Gastrocnemius medialis (tissue), 4 donors: Measurements from ENCODE around the gene IL1R1. TPM values are rescaled to one million over a fixed set of nuclear protein-coding genes. Genes with fewer than 3 reads are reported as not detected.

Experiments
- ATAC-seq, 2 donors: fragments of 150-250 bp; one replicate each; pipeline ENCODE4 v1.9.1; 2016
- DNase-seq, 2 donors: peaks; one replicate each; pipeline ENCODE4 v3.0.0-alpha.2; 2019
- H3K27ac ChIP-seq, 4 donors: fragments of 200-600 bp; sonication (generic); 1 replicate in 1 of 4; 2 replicates in 3 of 4; pipeline ENCODE4 v1.5.1; 2016 to 2018; ENCODE audit warnings: mild to moderate bottlenecking in 2 of 4, moderate library complexity in 1 of 4
- H3K27me3 ChIP-seq, 3 donors: fragments of 200-600 bp; sonication (generic) in 2 of 3; 1 replicate in 1 of 3; 2 replicates in 2 of 3; pipeline versions ENCODE4 v1.5.1 to v1.6.0; 2016 to 2019; ENCODE audit warnings: mild to moderate bottlenecking in 1 of 3, moderate library complexity in 1 of 3
- H3K36me3 ChIP-seq, 2 donors: fragments of 200-600 bp; sonication (generic) in 1 of 2; one replicate each; pipeline ENCODE4 v1.5.1; 2017 to 2018
- H3K4me1 ChIP-seq, 2 donors: fragments of 200-600 bp; sonication (generic) in 1 of 2; one replicate each; pipeline ENCODE4 v1.5.1; 2016 to 2017; ENCODE audit warnings: mild to moderate bottlenecking in 2 of 2
- H3K4me3 ChIP-seq, 4 donors: fragments of 200-600 bp; sonication (generic) in 3 of 4; 1 replicate in 1 of 4; 2 replicates in 3 of 4; pipeline ENCODE4 v1.5.1; 2016 to 2019; ENCODE audit warnings: mild to moderate bottlenecking in 2 of 4
- H3K9me3 ChIP-seq, 3 donors: fragments of 200-600 bp; sonication (generic) in 2 of 3; 1 replicate in 1 of 3; 2 replicates in 2 of 3; pipeline ENCODE4 v1.5.1; 2016 to 2019
- POLR2A ChIP-seq, 2 donors: fragments of 450-650 bp; IDR thresholded peaks; one replicate each; pipeline ENCODE4 v1.6.1; 2017; ENCODE audit warnings: antibody characterized with exemption in 2 of 2, mild to moderate bottlenecking in 2 of 2, moderate library complexity in 2 of 2
- in situ Hi-C, 4 donors: fragments of 200-750 bp; cut with MboI; loops; one replicate each; pipeline versions ENCODE4 v1.15.0 to v1.8.0; 2017; ENCODE audit warnings: low sequenced_read_pairs in 4 of 4
- intact Hi-C: fragments of 100-400 bp; cut with DNase I; formaldehyde crosslinking; loops from one replicate; pipeline ENCODE4 v1.15.1; 2023; ENCODE audit warnings: low total_unique reads
- total RNA-seq, 4 donors: library from RNA; depleted of rRNA; stranded (reverse); fragments of >200 nt; gene quantifications; one replicate each; pipeline versions ENCODE4 v1.1.0 to v1.2.3, GENCODE V29; 2016
- TF ChIP-seq, protein P1 (sequence below), 5 experiments: fragments of 450-650 bp in 3 of 5; fragments of 200-600 bp in 2 of 5; sonication (generic) in 2 of 5; IDR thresholded peaks in 4 of 5; conservative IDR thresholded peaks in 1 of 5; 1 replicate in 4 of 5; 2 replicates in 1 of 5; pipeline ENCODE4 v1.5.1; 2016 to 2019; ENCODE audit warnings: antibody characterized with exemption in 5 of 5, mild to moderate bottlenecking in 3 of 5, moderate library complexity in 3 of 5

The IL1R1 gene
- total RNA-seq, 4 donors from 2014 or later: 17.6 to 23.3 (median 19.3) TPM

DNA sequence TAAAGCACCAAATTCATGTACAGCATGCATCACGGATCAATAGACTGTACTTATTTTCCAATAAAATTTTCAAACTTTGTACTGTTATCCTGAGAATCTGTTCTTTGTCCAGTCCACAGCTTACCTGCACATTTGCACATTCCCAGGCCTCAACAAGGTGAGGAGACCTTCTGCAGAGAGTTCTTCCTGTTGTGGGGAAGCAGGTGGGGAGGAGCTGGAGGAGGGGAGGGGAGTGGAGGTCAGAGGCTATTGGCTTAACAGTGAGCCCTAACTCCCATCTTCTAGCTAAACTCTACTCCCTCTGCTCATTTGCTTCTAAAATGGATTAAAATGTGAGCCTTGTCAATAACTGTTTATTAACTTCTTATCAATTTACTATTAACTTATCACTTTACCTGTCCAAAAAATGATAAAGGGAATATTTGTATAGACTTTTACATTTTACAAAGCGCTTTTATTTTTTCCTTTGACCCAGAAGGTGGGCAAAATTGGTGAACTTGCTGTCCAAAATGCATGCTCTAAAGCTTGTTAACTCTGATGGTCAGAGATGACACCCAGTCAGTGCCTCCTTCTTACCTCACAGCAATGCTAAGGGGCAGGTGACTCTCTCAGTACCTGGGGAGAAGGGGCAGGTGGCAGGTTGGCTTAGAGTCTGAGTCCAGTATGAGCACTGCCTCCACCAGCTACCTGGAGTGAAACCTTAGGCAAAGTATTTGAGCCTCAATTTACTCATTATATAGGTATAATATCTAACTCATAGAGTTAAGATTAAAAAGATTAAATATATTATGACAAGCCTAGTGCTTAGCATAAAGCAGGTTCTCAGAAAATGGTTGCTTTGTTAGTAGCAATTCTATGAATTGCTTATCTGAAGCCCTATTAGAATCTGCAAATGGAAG is 37.5 kb downstream of the IL1R1 start:
- TF ChIP-seq, protein P1, sequence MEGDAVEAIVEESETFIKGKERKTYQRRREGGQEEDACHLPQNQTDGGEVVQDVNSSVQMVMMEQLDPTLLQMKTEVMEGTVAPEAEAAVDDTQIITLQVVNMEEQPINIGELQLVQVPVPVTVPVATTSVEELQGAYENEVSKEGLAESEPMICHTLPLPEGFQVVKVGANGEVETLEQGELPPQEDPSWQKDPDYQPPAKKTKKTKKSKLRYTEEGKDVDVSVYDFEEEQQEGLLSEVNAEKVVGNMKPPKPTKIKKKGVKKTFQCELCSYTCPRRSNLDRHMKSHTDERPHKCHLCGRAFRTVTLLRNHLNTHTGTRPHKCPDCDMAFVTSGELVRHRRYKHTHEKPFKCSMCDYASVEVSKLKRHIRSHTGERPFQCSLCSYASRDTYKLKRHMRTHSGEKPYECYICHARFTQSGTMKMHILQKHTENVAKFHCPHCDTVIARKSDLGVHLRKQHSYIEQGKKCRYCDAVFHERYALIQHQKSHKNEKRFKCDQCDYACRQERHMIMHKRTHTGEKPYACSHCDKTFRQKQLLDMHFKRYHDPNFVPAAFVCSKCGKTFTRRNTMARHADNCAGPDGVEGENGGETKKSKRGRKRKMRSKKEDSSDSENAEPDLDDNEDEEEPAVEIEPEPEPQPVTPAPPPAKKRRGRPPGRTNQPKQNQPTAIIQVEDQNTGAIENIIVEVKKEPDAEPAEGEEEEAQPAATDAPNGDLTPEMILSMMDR (IDR thresholded peaks at IDR 0.05 in 4 of 5, conservative IDR thresholded peaks at IDR 0.05 in 1 of 5): no peak
- TF ChIP-seq POLR2A (IDR thresholded peaks at IDR 0.05): no peak
- no peak overlapping the region for H3K27ac ChIP-seq
- H3K9me3 ChIP-seq: no peaks in the 10 kb centered on the region
- DNase-seq: no peak
- H3K4me3 ChIP-seq: no peak overlapping the region
- in situ Hi-C loops: loop anchor here in 1 of 4 donors (10.0 kb wide), 1 partner anchor 55 kb away; no protein-coding TSS in a partner anchor
- H3K4me1 ChIP-seq: peaks cover 3 to 8% of the 10 kb centered on the region in 2 donors
- ATAC-seq: no peak
- H3K27me3 ChIP-seq: no peaks in the 10 kb centered on the region
- intact Hi-C loops: loop anchor here (10.0 kb wide), 1 partner anchor 175 kb away; the partner anchor contains the start of gene IL18R1
- peaks cover 0 to 34% of the 10 kb centered on the region in 2 donors for H3K36me3 ChIP-seq

DNA sequence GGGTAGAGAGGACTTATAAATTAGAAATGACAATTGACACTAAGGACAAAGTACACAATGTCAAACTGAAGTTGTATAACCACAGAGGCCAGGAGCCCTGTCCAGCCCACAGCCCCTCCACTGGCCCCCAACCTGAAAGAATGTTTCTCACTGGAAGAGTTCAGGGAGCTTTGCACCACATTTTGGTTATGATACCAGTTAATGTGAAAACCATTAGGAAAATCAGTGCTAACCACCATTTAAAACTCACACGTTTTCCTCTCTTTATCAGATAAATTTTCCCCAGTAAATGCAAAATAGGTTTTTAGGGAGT is 38.1 kb downstream of the IL1R1 start:
- ATAC-seq: no peak
- Histone ChIP-seq H3K4me1 (peaks cover 3 to 8% of the 10 kb centered on the region in 2 donors), H3K4me3 (no peak overlapping the region), H3K36me3 (peaks cover 0 to 28% of the 10 kb centered on the region in 2 donors), H3K9me3 (no peaks in the 10 kb centered on the region), H3K27ac (no peak overlapping the region), H3K27me3 (no peaks in the 10 kb centered on the region)
- intact Hi-C loops (loop anchor here (10.0 kb wide), 1 partner anchor 174 kb away; the partner anchor contains the start of gene IL18R1), in situ Hi-C loops (loop anchor here in 1 of 4 donors (10.0 kb wide), 1 partner anchor 54 kb away; no protein-coding TSS in a partner anchor)
- no peak for TF ChIP-seq POLR2A (IDR thresholded peaks at IDR 0.05)
- TF ChIP-seq, protein P1 (IDR thresholded peaks at IDR 0.05 in 4 of 5, conservative IDR thresholded peaks at IDR 0.05 in 1 of 5): no peak
- DNase-seq: no peak

DNA sequence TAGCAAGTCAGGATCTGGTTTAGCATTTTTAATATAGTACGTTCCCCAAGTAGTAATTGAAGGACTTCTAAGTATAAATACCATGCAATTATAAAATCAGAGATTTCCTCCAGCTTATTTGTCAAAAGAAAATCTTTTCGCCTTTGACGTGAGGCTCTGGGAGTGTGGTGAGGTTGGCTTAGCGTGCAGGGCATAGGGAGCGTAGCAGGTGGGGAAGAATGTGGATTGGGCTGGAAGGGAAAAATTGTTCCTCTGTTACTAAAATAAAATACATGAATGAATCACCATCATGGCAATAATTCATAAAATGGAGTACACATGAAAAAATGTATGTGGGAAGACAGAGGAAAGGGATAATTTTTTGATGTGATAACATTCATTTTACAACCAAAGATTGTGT is 38.8 kb downstream of the IL1R1 start:
- DNase-seq: no peak
- Histone ChIP-seq H3K27ac (no peak overlapping the region), H3K4me3 (no peak overlapping the region), H3K9me3 (no peaks in the 10 kb centered on the region), H3K36me3 (peaks cover 0 to 21% of the 10 kb centered on the region in 2 donors), H3K27me3 (no peaks in the 10 kb centered on the region), H3K4me1 (peaks cover 3 to 8% of the 10 kb centered on the region in 2 donors)
- intact Hi-C loops: loop anchor here (10.0 kb wide), 1 partner anchor 173 kb away; the partner anchor contains the start of gene IL18R1
- in situ Hi-C loops: loop anchor here in 1 of 4 donors (10.0 kb wide), 1 partner anchor 53 kb away; no protein-coding TSS in a partner anchor
- TF ChIP-seq, protein P1 (IDR thresholded peaks at IDR 0.05 in 4 of 5, conservative IDR thresholded peaks at IDR 0.05 in 1 of 5): no peak
- no peak for TF ChIP-seq POLR2A (IDR thresholded peaks at IDR 0.05)
- no peak for ATAC-seq

DNA sequence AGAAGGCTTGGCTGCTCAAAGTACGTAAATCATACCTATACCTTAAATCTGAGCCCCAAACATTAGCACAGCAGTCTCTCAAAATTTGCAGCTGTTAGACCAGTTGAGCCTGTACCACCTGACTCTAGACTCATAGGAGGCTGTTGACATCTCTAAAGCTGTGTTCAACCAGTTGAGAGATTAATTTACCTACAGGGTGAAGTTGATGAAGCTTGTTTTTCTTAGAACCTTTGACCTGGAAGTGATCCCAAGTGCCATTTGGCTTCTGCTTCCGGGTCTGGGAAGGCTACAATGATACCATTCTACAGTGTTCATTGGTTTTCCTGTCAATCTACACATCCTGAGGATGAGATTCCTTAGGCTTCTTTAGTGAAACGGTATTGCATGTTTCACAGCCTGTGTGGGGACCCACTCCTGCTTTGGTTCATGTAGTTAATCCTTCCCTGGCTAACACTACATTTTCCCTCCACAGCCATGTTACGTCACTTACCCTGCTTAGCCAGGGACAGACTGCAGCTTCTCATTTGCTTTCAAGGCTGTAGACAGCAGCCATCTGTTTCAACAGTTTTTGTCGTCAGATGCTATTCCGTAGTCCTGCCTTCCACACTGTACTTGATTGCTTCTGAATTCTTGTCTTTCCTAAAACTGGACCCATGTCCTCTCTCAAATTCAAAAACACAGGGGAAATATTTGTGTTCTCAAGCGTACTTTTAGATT is 39.5 kb downstream of the IL1R1 start:
- Histone ChIP-seq H3K4me1 (peaks cover 3 to 8% of the 10 kb centered on the region in 2 donors), H3K36me3 (peaks cover 0 to 14% of the 10 kb centered on the region in 2 donors), H3K27ac (peak overlapping the region in 1 of 4 donors; percentile 30), H3K9me3 (no peaks in the 10 kb centered on the region), H3K4me3 (no peak overlapping the region), H3K27me3 (no peaks in the 10 kb centered on the region)
- TF ChIP-seq, protein P1 (IDR thresholded peaks at IDR 0.05 in 4 of 5, conservative IDR thresholded peaks at IDR 0.05 in 1 of 5): no peak
- no peak for TF ChIP-seq POLR2A (IDR thresholded peaks at IDR 0.05)
- in situ Hi-C loops: loop anchor here in 1 of 4 donors (10.0 kb wide), 1 partner anchor 53 kb away; no protein-coding TSS in a partner anchor
- intact Hi-C loops: loop anchor here (10.0 kb wide), 1 partner anchor 173 kb away; the partner anchor contains the start of gene IL18R1
- ATAC-seq (peak; percentile 46 to 65), DNase-seq (no peak)
